NCI-H748 (cell line): ENCODE results near the gene C10orf67.

ENCODE experiments used
- DNase-seq: peaks from one replicate; lab custom pipeline; 2025; ENCODE audit not compliant: unreplicated experiment; lab: John Stamatoyannopoulos, UW

The C10orf67 gene

DNA sequence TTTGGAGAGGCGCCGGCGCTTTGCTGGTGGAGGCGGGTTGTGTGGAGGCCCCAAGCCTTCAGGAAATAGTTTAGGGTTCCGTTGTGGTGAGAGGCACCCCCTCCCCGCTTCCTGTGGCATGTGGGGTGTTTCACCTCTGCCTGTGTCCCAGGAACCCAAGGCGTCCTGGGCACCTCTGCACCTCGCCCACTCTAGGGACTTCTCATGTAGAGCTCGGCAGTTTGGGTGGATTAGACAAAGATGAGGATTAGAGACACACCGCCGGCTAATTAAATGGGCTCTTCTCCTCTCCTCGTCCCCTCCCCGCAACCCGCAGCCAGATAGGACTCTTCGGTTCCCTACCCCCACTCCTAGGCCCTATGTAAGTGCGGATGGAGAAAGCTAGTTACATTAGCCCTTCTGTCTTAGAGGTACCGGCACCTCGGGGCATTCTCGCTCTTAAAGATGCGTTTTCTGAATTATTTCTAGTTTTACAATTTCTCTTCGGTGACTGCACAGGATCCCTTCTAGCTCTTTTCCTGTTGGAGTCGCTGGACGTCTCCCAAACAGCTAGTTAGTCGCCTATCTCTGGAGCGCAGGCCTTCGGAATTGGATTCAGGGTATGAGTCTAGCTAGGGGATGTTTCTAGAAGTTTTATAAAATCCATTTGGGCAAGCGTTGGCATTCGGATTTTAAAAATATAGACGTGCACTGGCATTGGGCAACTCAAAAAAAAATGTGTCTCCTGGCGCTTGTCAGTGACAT, 144.7 kb downstream of the C10orf67 start:
- DNase-seq: peak; percentile 24

DNA sequence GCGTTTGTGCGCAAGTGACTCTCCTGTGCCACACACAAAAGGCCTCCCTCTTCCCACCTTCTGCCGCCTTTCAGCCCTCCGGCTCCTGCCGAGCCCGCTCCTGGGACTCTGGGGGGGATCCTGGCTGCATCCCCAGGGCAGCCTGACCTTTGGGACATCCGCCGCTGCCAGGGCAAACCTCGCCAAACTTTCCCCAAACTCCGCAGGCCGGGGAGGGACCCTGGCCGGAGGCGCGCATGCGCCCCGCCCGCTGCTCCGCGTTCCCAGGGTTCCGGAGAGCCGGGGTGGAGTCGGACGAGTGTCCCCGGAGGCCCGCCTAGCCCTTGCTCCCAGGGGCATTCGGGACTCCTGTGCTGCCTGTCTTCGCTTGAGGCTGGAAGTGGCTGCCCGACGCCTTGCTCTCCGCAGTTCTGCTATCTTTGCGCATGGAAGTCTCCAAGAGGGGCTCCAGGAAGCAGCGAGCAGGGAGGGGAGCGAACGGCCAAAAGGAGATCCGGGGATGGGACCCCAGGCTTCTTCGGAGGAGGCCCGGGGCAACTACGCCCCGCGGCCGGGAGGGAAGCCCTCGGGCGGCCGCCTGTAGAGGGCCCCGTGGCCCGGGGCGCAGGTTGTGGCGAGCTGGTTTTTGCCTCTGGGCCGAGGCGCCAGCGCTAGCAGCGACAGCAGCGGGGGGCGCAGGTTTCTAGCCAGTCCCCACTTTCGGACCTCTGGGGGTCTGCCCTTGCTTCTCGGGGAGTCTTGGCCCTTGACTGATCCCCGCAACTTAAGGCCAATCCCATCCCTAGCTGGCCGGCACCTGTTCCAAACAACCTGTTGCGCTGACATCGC, 145.4 kb downstream of the C10orf67 start:
- peak; percentile 49 for DNase-seq

DNA sequence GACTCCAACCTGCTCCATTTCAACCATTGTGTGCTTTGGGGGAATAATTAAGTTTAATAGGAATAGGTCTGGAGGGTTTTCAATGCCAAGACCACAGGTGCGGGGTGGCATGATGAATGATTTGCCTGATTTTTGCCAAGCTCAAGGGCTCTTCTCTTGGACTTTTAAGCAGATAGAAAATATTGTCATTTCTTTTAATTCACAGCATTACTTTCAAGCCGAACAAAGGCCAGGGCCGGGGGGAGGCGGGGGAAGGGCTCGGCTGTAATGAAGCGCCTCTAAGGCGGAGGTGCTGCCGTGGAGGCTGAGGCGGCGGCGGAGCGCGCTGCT, 146.0 kb downstream of the C10orf67 start:
- peak; percentile 70 for DNase-seq

DNA sequence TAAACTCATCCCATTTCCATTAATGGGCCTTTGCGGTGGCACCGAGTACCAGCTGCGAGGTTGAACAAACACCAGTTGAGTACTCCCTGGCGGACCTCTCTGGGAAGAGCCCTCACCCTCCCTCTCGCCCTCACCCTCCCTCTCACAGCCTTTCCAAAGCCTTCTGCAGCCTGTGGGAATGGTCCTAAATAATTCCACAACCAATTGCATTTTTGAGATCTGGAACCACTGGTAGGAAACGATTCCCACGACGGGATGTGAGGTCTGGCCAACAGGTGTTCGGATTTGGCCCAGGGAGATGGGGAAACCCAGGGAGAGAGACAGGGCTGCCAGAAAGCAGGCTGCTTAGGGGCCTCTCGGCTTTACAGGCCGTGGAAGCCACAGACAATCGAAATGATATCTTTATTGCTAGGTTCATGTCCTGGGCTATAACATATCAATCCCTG, 147.2 kb downstream of the C10orf67 start:
- DNase-seq: peak; percentile 85

- DNase-seq: no peak
Measured at GRCh38 chr10:23196915-23197314, 147.7 kb downstream of the C10orf67 start.

DNA sequence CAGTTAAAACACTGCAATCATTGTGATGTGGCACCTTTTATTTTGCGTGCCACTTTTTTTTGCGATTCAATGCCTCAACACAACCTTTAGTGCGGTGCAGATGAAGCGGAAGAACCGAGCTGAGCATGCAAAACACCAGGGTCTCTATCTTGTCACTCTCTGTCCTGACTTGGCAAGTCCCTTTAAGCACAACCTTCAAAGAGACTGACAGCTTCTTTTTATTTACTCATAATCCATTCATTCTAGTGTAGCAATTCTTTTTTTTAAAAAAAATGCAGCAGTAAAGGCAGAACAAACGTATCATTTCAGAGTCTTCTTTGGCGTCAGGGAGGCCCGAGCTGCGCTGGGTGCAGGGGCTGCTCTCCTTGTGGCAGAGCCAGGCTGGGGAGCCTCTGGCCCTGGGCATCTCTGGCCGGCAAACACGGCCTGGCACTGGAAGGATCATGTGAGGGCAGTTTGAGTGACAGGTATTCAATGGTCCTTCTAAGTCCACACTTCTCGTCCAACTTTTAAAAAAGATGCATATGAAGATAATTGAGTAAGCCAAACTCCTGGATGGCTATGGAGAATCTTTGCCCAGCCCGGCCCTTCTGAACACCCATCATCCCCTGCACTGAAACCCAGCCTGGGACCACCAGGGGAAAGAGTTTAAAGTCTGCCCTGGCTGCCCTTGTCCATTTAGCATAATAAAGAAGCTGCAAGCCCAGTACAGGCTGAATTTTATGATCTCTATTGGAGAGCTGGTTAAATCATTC, 148.6 kb downstream of the C10orf67 start:
- DNase-seq: no peak

- DNase-seq: no peak
Measured at GRCh38 chr10:23194966-23195845, 149.4 kb downstream of the C10orf67 start.

DNA sequence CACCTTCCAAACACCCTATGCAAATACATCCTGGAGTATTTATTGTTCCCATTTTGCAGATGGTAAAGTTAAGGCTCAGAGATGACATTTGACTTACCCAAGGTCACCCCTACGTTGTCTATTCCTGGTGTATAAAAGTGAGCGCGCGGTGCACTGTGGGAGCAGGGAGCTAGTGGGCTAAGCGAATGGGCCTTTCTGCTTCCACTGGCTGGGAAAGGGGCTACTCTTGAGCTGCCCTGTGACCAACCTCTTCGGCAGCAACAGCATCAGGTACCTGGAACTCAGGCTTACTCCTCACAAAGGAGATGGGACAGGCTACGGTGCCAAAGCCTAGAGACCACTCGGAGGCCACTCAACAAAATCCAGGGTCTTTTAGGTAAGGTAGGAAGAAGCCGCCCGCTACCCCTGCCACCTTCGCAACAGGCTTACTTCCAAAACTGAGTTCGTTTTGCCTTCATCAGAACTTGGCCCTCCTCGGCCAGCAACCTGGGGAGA, 150.1 kb downstream of the C10orf67 start:
- DNase-seq: no peak

DNA sequence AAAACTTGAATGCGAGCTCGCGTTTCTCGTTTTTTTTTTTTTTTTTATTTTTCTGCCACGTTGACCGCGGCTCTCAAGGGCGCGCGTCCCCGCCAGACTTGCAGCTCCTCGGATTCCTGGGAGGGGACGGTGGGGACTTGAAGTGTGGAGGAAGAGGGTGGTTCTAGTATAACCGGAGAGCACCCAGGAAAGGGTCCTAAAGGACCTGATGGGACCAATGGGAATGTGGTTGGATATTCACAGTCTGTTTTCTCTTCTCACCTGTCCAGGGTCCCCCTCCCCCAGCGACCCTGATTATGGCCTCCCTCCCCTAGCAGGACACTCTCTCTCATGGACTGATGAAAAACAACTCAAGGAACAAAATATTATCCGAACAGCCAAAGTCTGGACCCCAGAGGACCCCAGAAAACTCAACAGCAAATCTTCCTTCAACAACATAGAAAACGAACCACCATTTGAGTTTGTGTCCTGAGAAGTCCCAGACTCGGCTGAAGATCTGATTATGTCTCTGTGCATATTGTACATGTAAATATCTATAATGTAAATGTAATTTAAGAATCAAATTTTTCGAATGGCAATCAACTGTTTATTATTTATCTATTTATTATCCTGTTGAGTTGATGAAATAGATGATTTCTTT, 151.0 kb downstream of the C10orf67 start:
- DNase-seq: no peak

GRCh38 chr10:23192712-23193434, 151.7 kb downstream of the C10orf67 start:
- DNase-seq: peak; percentile 60

- peak; percentile 72 for DNase-seq
Measured at GRCh38 chr10:23191764-23192711, 152.6 kb downstream of the C10orf67 start, which contains the start of gene PTF1A. Gene PTF1A (plus strand): TSS chr10:23192312. CDS start chr10:23192531, 219 bp downstream.

DNA sequence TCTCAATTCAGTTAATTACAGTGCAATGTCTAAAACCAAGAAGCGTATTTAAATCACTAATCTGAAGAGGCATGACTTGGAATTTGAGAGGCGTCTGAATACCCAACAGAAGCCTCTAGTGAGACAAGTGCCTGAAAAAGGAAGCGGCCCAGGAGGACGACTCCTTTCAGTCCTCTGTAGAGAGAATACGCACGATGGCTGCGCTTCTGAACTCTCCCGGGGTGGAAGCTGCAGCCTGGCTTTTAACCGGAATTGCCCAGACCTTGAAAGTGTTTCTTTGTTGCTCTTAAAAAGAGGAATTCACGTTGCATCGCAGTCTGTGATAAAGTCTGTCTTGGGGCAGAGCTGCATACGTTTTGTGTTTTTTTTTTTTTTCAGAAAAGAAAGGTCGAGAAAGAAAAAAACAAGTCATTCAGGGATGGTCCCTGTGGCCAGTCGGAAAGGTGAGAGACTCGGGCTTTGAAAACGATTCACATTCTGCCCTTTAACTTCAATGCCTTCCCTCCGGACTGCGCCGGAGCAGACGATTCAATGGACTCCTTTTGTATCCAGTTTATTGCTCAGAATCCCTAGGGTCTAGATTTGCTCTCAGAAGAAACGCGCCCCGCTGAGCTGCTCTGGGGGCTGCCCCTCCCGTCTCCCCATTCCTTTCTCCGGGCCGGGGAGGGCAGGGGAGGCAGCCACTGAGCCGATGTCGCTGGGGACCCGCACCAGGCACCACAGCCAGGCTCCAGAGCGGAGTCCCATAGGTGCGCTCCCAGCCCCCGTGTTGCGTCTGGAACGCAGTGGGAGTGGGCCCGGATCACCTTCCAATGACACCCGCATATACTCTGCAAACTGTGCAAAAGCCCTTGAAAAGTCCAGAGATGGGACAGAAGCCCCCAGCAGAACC, 153.5 kb downstream of the C10orf67 start:
- peak; percentile 36 for DNase-seq

DNA sequence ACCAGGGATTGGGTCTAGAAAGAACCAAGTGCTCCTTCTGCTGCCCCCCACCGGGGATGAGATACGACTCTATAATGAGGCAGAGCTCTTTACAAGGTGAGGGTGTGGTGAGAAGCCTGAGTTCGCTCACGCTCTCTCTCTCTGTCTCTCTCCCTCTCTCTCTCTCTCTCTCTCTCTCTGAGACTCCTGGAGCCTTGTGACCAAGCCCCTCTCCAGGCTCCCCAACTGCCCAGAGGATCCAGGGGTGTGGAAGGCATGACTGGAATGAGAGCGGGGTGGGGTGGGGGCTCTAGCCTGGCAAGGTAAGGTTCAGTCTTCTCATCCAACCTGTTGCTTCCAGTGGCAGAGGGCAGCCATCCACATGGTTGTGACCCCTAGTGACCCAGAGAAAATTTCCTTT, 155.6 kb downstream of the C10orf67 start:
- DNase-seq: no peak

DNA sequence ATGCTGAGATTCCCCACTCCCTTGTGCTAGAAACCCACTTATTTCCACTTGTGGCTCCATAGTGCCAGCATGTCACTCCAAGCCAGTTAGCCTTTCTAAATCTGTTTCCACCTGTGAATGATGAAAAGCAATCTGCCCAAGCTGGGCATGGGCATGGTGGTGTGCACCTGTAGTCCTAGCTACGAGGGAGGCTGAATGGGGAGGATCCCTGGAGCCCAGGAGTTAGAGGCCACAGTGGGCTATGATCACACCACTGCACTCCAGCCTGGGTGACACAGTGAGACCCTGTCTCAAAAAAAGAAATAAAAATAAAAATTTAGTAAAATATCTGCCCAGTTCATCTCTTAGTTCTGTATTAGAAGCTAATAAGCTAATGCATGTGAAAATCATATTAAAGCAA, 157.4 kb downstream of the C10orf67 start:
- DNase-seq: no peak

GRCh38 chr10:23186697-23187096, 157.9 kb downstream of the C10orf67 start:
- no peak for DNase-seq

- no peak for DNase-seq
Measured at GRCh38 chr10:23186178-23186577, 158.4 kb downstream of the C10orf67 start.

DNA sequence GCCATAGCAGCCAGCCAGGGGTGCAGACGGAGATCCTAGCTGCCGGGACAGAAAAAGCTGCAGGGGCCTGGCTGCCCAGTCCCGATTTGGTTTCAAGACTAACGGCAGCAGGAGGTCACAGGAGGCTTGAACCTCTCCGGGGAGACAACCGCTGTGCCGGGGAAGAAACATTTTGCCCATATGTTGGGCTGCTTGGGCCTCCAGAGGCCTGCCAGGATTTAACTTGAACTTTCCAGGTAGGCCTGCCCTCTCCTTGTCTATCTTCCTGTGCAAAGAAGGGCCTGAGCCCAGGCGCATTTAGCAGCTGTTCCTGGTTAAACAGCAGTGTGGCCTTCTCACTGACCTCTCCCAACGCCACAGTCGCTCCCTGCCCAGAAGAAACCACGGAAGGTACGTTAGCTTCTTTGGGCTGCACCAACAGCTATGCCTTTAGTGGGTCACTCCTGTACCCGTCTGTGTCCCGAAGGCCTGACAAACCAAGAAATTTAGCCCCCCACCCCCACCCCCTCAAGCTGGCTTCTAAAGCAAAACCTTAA, 169.6 kb downstream of the C10orf67 start:
- no peak for DNase-seq
